SK-MEL-5 (cell line): ENCODE measurements around the gene SSRP1. TPM values are rescaled to one million over a fixed set of nuclear protein-coding genes. Genes with fewer than 3 reads are reported as not detected.
"Not testable (repeated sequence)": the region's sequence is repeated elsewhere in the genome, so short reads cannot be mapped to it uniquely, and the experiment has no call there.

Source experiments
- DNase-seq: peaks from one replicate; pipeline ENCODE4 v3.0.0-alpha.2; 2016; ENCODE audit warnings: low read depth, low spot score
- in situ Hi-C: cut with HindIII; loops from 2 replicates; pipeline ENCODE4 v1.10.0; 2016; ENCODE audit warnings: low sequenced_read_pairs, high pct_unique_total_duplicates, low pct_unique_long_range_greater_than_20kb
- total RNA-seq: library from RNA; depleted of rRNA; stranded (reverse); fragments of >200 nt; shearing (Covaris generic); gene quantifications from 2 replicates; pipeline ENCODE4 v1.2.3, GENCODE V29; 2014; rRNA removed

The SSRP1 gene
- total RNA-seq, 1 experiment from 2014 or later: 71.2 TPM

DNA sequence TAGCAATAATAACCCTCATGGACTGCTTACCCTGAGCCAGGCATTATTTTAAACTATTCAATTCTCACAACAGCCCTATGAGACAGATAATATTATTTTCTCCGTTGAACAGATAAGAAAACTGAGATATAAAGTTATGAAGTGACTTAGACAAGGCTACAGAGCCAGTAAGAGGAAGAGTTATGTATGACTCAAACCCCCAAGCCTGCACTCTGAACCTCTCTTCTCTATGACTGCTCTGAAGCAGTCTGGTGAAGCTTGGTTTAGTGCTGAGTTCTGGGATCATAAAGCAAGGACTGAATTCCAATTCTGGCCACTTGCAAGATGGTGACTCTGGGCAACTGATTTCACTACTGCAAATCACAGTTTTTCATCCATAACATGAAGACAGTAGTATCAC is 45.4 kb downstream of the SSRP1 start:
- in situ Hi-C loops: no loop called here
- no peak for DNase-seq

DNA sequence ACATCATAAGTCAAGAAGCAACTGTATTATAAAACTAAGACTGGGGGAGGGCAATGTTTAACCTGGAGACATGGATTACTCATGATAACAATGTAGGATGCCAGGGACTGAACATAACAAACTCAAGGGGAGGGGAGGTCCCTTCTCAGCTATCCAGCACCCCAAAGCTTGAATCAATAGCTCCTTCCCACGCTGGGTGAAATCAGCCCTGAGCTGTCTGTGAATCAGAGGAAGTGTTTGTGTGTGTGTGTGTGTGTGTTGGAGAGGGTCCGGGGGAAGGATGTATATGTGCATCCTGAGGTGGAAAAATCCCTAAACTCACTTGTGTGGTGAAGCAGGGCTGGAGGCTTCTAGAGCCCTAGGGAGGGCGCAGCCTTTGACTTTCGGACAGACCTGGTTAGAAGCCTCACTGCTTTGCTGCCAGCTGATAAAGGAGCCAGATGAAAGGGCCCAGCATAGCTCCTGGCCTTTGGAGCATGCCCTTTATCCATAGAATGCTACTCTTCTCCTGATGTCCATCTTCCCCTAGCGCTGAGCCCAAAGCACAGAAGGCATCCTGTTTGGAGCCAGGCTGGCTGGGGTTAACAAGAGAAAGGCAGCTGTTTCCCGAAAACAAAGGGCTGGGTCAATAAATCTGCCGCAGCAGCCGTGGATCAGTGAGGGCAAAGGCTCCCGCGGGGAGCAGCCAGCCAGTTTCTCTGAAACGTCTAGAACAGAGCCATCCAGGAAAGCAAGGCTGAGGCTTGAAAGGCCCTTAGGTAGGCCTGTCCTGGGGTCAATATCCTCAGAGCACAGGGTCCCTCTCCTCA is 46.7 kb downstream of the SSRP1 start:
- peak; percentile 19 for DNase-seq
- in situ Hi-C loops: no loop called here

DNA sequence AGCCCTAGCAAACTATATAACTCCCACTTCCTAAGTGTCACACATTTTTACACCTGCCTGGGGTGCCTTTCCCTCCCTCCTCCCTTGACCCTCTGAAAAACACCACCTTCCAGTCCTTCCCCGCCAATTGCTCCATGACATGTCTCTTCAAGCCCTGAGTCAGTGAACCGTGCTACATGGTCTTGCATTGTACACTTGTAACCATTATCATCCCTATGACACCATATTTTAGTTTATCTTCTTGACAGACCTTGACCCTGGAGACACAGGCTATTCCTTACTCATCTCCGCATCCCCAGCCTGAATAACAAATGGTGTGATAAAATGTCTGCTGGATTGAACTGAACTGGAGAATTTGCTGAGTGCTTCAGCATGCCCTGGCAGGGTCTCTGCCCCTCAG is 47.8 kb downstream of the SSRP1 start:
- DNase-seq: no peak
- in situ Hi-C loops: no loop called here

DNA sequence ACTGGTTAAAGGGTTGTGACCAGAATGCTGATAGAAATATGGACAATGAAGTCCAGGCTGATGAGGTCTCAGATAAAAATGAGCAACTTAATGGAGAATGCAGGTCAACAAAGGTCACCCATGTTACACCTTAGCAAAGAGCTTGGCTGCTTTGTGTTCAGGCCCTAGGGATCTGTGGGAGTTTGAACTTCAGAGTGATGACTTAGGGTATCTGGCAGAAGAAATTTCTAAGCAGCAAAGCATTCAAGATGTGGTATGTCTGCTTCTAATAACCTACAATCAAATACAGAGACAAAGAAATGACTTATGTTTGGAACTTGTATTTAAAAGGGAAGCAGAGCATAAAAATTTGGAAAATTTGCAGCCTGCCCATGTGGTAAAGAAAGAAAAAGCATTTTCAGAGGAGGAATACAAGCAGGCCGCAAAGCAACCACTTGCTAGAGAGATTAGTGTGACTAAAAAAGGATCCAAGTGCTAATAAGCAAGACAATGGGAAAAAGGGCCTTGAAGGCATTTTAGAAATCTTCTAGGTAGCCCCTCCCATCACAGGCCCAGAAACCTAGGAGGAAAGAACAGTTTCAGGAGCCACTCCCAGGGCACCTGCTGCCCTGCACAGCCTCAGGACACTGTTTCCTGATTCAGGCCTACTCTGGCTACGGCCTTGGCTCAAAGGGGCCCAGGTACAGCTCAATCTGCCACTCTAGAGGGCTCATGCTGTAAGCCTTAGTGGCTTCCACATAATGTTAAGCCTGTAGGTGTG is 52.3 kb downstream of the SSRP1 start:
- in situ Hi-C loops: no loop called here

DNA sequence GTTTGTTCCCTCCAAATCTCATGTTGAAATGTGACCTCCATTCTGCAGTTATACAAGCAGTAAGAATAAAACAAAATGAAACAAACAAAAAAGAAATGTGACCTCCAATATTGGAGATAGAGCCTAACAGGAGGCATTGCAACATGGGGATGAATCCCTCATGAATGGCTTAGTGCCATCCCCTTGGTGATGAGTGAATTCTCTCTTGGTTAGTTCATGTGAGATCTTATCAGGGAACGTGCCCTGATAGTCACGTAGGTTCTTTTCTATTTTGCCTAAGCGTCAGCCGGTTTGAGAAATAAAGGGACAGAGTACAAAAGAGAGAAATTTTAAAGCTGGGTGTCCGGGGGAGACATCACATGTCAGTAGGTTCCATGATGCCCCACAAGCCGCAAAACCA is 54.1 kb downstream of the SSRP1 start:
- in situ Hi-C loops, DNase-seq: not testable (repeated sequence)

More for the DNA sequence above, 52.3 kb downstream of the SSRP1 start:
- no peak for DNase-seq

DNA sequence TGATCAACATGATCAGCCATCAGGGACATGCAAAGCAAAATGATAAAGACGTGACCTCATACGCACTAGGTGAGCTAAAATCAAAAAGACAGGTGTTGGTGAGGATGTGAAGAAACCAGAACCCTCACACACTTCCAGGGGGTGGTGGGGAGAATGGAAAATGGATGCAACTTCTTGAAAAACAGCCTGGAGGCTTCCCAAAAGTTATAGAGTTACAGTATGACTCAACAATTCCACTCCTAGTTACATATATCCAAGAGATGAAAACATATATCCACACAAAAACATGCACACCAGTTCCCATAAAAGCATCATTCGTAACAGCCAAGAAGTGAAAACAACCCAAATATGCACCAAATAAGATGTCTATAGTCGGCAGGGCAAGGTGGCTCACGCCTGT is 56.6 kb downstream of the SSRP1 start:
- in situ Hi-C loops: no loop called here
- no peak for DNase-seq

DNA sequence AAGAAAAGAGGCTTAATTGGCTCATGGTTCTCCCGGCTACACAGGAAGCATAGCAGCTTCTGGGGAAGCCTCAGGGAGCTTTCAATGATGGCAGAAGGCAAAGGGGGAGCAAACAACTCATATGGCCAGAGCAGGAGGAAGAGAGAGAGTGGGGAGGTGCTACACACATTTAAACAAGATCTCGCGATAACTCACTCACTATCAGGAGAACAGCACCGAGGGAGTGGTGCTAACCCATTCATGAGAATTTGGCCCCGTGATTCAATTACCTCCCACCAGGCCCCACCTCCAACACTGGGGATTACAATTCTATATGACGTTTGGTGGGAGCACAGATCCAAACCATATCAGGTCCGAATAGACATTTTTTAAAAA is 57.0 kb downstream of the SSRP1 start:
- in situ Hi-C loops: no loop called here

DNA sequence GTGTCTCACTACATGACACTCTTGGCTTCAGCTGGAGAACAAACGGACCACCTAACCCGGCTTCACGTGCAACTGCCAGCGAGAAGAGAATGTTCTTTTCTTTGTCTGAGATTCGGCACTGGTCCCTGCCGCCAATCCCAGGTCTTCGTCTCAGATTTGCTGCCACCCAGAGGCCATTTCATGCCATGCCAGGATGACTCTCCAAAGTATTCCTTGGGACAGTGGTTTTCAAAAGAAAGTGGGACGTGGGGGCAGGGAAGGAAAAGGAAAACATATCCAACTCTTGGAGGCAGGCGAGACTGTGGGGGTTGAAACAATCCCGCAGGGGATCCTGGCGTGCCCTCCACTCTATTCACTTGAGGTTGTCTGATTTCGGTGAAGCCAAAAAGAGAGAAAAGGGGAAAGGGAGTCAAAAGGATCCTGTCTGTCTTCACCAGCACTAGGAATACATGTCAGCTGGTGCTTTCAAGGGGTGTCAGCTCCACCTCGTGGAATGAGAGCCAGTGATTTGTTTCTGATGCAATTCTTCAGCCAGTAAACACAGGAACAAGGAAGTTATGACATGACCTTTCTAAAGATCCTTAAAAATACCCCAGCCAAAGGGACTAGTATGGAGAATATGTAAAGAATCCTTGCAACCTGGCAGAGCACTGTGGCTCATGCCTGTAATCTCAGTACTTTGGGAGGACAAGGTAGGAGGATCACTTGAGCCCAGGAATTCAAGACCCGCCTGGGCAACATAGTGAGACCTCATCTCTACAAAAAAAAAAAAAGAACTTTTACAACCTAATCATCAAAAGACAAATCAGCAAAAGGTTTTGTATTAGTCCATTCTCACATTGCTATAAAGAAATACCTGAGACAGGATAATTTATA is 57.6 kb downstream of the SSRP1 start:
- DNase-seq: peak; percentile 86
- in situ Hi-C loops: no loop called here

More for the DNA sequence above, 57.0 kb downstream of the SSRP1 start:
- no peak for DNase-seq

DNA sequence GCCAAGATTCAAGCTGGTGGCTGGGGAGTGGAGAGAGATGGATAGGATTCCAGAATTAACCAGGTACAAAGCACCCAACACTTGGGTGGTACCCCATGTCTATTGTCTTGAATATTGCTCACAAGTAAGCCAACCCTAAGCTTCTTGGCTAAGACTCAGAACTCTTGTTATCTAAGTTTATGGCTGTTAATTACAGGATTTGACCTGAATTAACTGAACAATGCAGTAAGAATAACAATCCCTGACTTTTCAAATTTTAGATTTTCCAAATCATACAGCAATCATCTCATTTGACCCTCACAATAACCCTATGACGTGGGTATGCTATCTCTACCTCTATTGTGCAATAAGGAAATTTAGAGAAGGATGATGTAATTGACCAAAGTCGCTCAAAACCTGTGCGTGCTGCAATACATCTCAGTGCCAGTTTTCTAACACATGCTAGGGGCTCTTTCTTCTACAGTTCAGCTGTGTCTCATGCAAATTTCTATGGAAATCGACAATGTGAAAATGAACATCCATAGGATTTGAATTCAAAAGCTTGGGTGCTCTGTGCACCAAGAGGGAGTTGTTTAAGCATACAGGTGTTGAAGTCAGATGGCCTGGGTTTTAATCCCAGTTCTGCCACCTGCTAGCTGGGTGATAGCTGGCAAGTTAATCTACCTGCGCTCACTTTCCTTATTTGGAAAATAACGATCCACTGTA is 58.6 kb downstream of the SSRP1 start:
- in situ Hi-C loops: no loop called here
- no peak for DNase-seq

DNA sequence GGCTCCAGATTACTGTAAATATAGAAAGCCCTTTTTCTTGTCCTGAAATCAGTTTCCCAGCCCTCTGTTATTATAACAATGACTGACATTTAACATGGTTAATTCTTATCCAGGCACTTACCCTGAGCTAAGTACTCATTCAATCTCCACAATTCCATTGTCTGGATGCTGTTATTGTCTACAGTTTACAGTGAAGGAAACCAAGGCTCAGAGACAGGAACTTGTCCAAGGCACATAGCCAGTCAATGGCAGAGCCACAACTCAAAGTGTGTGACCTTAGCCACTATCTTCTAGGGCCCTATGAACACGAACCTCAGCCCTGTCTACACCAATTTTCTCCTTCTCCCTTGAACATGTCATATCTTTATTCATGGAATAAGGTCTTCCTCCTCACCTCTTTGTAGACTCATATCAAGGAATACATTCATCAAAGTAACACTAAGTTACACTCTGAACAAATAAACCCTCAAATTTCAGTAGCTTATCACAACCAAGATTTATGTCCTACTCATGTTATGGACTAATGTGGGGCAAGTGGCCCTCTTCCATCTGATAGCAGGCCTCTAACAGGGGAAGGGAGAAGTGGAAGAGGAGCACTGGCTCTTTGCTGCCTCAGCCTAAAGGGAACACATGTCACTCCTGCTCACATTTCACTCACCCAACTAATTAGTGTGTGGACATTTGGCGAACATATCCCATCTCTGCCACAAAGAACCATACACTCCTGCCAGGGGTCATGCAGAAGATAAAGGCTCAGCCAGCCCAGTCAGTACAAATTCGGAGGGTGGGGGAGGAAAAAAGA is 59.3 kb downstream of the SSRP1 start:
- in situ Hi-C loops: no loop called here
- no peak for DNase-seq

Other genes with a start within 250 kb of the SSRP1 start
- not detected in 2 replicates for gene LRRC55, start 153.9 kb downstream of the SSRP1 start, total RNA-seq
- gene APLNR, start 98.6 kb downstream of the SSRP1 start, total RNA-seq: not detected in 2 replicates
- gene TNKS1BP1, start 10.9 kb downstream of the SSRP1 start, total RNA-seq: 8.1 and 9.0 TPM in 2 replicates
- gene P2RX3, start 2.5 kb upstream of the SSRP1 start, total RNA-seq: not detected in 2 replicates
- gene PRG3, start 45.3 kb upstream of the SSRP1 start, total RNA-seq: not detected in 2 replicates
- gene PRG2, start 54.8 kb upstream of the SSRP1 start, total RNA-seq: not detected in 2 replicates
- 30.6 and 37.0 TPM in 2 replicates for gene SLC43A3, start 91.2 kb upstream of the SSRP1 start, total RNA-seq
- gene RTN4RL2, start 124.6 kb upstream of the SSRP1 start, total RNA-seq: 0.29 and 1.1 TPM in 2 replicates
- 10.1 and 11.2 TPM in 2 replicates for gene SLC43A1, start 179.8 kb upstream of the SSRP1 start, total RNA-seq
- 48.5 and 51.6 TPM in 2 replicates for gene TIMM10, start 194.9 kb upstream of the SSRP1 start, total RNA-seq
- gene SMTNL1, start 201.7 kb upstream of the SSRP1 start, total RNA-seq: not detected in 2 replicates
- 17.0 and 22.4 TPM in 2 replicates for gene UBE2L6, start 231.8 kb upstream of the SSRP1 start, total RNA-seq